HepG2 (cell line): Measurements from ENCODE around the gene POLR3K. TPM values are rescaled to one million over a fixed set of nuclear protein-coding genes. Genes with fewer than 3 reads are reported as not detected.

ENCODE experiments used
- BCL6 ChIP-seq: IDR thresholded peaks from 2 replicates; pipeline ENCODE4 v1.6.1; 2016; ENCODE audit warnings: missing genetic modification reagents, missing compliant biosample characterization
- CENPX ChIP-seq: sonication (generic); formaldehyde crosslinking; IDR thresholded peaks from 2 replicates; pipeline ENCODE4 v1.9.0; 2021; ENCODE audit warnings: mild to moderate bottlenecking, missing genetic modification reagents, moderate library complexity
- ERF ChIP-seq: IDR thresholded peaks from 2 replicates; pipeline ENCODE4 v1.6.1; 2018; ENCODE audit warnings: missing biosample characterization, missing genetic modification reagents
- GATAD2A ChIP-seq: IDR thresholded peaks from 2 replicates; pipeline ENCODE4 v1.6.1; 2016
- HNRNPLL ChIP-seq: fragments of 200-400 bp; formaldehyde crosslinking; IDR thresholded peaks from 2 replicates; pipeline ENCODE4 v1.6.1; 2017; ENCODE audit warnings: mild to moderate bottlenecking, low read depth, low read length; ENCODE audit not compliant: poor library complexity, severe bottlenecking
- KAT2B ChIP-seq: fragments of 150-350 bp; IDR thresholded peaks from 2 replicates; pipeline ENCODE4 v1.6.1; 2014; ENCODE audit warnings: low read depth, low read length, borderline replicate concordance
- KMT2B ChIP-seq: IDR thresholded peaks from 2 replicates; pipeline ENCODE4 v1.6.1; 2016; ENCODE audit warnings: missing genetic modification reagents, missing compliant biosample characterization
- MIER3 ChIP-seq: IDR thresholded peaks from 2 replicates; pipeline ENCODE4 v1.6.1; 2016; ENCODE audit warnings: missing compliant biosample characterization, borderline replicate concordance
- PRPF4 ChIP-seq: fragments of 200-400 bp; formaldehyde crosslinking; IDR thresholded peaks from 2 replicates; pipeline ENCODE4 v1.6.1; 2016; ENCODE audit warnings: low read length, low read depth; ENCODE audit not compliant: poor library complexity, severe bottlenecking
- RARA ChIP-seq: IDR thresholded peaks from 2 replicates; pipeline ENCODE4 v1.6.1; 2016; ENCODE audit warnings: missing genetic modification reagents, missing compliant biosample characterization
- REPIN1 ChIP-seq: sonication (generic); formaldehyde crosslinking; IDR thresholded peaks from 2 replicates; pipeline ENCODE4 v1.8.0; 2022; ENCODE audit warnings: missing genetic modification reagents, low read depth, mild to moderate bottlenecking, borderline replicate concordance
- SMC3 ChIP-seq: IDR thresholded peaks from 2 replicates; pipeline ENCODE4 v1.6.1; 2011; ENCODE audit warnings: low read length, improper control_type of control experiment
- SOX5 ChIP-seq: IDR thresholded peaks from 2 replicates; pipeline ENCODE4 v1.6.1; 2016; ENCODE audit warnings: borderline replicate concordance
- SPEN ChIP-seq: sonication (generic); formaldehyde crosslinking; IDR thresholded peaks from 2 replicates; pipeline ENCODE4 v1.5.1; 2020; ENCODE audit warnings: low read depth, mild to moderate bottlenecking, missing genetic modification reagents
- U2AF2 ChIP-seq: fragments of 200-400 bp; formaldehyde crosslinking; IDR thresholded peaks from 2 replicates; pipeline ENCODE4 v1.6.1; 2017; ENCODE audit warnings: low read depth, mild to moderate bottlenecking, low read length
- ZBTB1 ChIP-seq: sonication (generic); formaldehyde crosslinking; IDR thresholded peaks from 2 replicates; pipeline ENCODE4 v1.4.0; 2020; ENCODE audit warnings: missing genetic modification reagents, borderline replicate concordance
- ZFP41 ChIP-seq: sonication (generic); formaldehyde crosslinking; IDR thresholded peaks from 2 replicates; pipeline ENCODE4 v1.4.0; 2020; ENCODE audit warnings: mild to moderate bottlenecking, missing genetic modification reagents, borderline replicate concordance
- ZNF12 ChIP-seq: sonication (generic); formaldehyde crosslinking; IDR thresholded peaks from 2 replicates; pipeline ENCODE4 v1.5.0; 2020; ENCODE audit warnings: missing genetic modification reagents
- ZNF121 ChIP-seq: sonication (generic); formaldehyde crosslinking; IDR thresholded peaks from 2 replicates; pipeline ENCODE4 v1.5.0; 2020; ENCODE audit warnings: mild to moderate bottlenecking, missing genetic modification reagents
- ZNF138 ChIP-seq: sonication (generic); formaldehyde crosslinking; IDR thresholded peaks from 2 replicates; pipeline ENCODE4 v1.5.0; 2020; ENCODE audit warnings: mild to moderate bottlenecking, low read depth, missing genetic modification reagents
- ZNF253 ChIP-seq: sonication (generic); formaldehyde crosslinking; IDR thresholded peaks from 2 replicates; pipeline ENCODE4 v1.8.0; 2022; ENCODE audit warnings: mild to moderate bottlenecking, missing genetic modification reagents, borderline replicate concordance
- ZNF446 ChIP-seq: sonication (generic); formaldehyde crosslinking; IDR thresholded peaks from 2 replicates; pipeline ENCODE4 v1.5.0; 2020; ENCODE audit warnings: mild to moderate bottlenecking, missing genetic modification reagents
- ZNF501 ChIP-seq: sonication (generic); formaldehyde crosslinking; IDR thresholded peaks from 2 replicates; pipeline ENCODE4 v1.5.1; 2020; ENCODE audit warnings: mild to moderate bottlenecking, moderate library complexity, missing genetic modification reagents
- ZNF773 ChIP-seq: sonication (generic); formaldehyde crosslinking; IDR thresholded peaks from 2 replicates; pipeline ENCODE4 v1.4.0; 2020; ENCODE audit warnings: missing genetic modification reagents, borderline replicate concordance
- polyA plus RNA-seq, 8 experiments: library from polyadenylated mRNA; depleted of rRNA in 3 of 8; stranded (reverse) in 7 of 8; unstranded in 1 of 8; fragments of >200 nt; fragmentation: Illumina TruSeq in 4 of 8; extraction: Trizol in 4 of 8; gene quantifications; 2 replicates each; pipeline versions ENCODE4 v1.2.1 to v1.2.3, GENCODE V29; 2011 to 2016; ENCODE audit warnings: low read depth in 4 of 8, missing spikeins in 1 of 8, mixed read lengths in 1 of 8; ENCODE audit not compliant: insufficient read depth in 1 of 8
- total RNA-seq, 5 experiments: library from RNA; depleted of rRNA; stranded (reverse); fragments of >200 nt; fragmentation: Illumina TruSeq; extraction: Trizol; gene quantifications; 2 replicates each; pipeline ENCODE4 v1.2.3, GENCODE V29; 2016; ENCODE audit warnings: low read depth in 1 of 5
- TF ChIP-seq, protein P1 (sequence below): sonication (generic); formaldehyde crosslinking; IDR thresholded peaks from 2 replicates; pipeline ENCODE4 v1.4.0; 2020; ENCODE audit warnings: missing genetic modification reagents, low read depth, mild to moderate bottlenecking, borderline replicate concordance
- TF ChIP-seq, protein P2 (sequence below): sonication (generic); formaldehyde crosslinking; IDR thresholded peaks from 2 replicates; pipeline ENCODE4 v1.4.0; 2020; ENCODE audit warnings: mild to moderate bottlenecking, missing genetic modification reagents, borderline replicate concordance

Gene POLR3K
- total and polyA plus RNA-seq, 2 of the 13 experiments (the other 11 are each of a cell fraction or from before 2014, with no cell fraction given), result 14.8 to 18.8 TPM

GRCh38 chr16:65745-66144 lies 12.3 kb upstream of the POLR3K start (continued):
- no peak for TF ChIP-seq ZFP41 (CRISPR knock-in tag)
- TF ChIP-seq ZNF138 (CRISPR knock-in tag), result 0 out of 2 replicates have a peak, but pooled peaks have one; percentile 56
- TF ChIP-seq ZNF446 (CRISPR knock-in tag), result no peak
- TF ChIP-seq KAT2B, result no peak
- no peak for TF ChIP-seq ZBTB1 (CRISPR knock-in tag)
- TF ChIP-seq REPIN1 (CRISPR knock-in tag), result 0 out of 2 replicates have a peak, but pooled peaks have one; percentile 28
- TF ChIP-seq, protein P1, sequence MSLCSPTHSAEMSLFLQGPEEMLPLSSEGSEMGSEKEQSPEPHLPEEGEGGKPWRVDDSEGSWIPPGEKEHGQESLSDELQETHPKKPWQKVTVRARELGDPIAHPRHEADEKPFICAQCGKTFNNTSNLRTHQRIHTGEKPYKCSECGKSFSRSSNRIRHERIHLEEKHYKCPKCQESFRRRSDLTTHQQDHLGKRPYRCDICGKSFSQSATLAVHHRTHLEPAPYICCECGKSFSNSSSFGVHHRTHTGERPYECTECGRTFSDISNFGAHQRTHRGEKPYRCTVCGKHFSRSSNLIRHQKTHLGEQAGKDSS (CRISPR knock-in tag), result no peak
- TF ChIP-seq HNRNPLL, result peak; percentile 24
- TF ChIP-seq ZNF121 (CRISPR knock-in tag), result 0 out of 2 replicates have a peak, but pooled peaks have one; percentile 23
- TF ChIP-seq, protein P2, sequence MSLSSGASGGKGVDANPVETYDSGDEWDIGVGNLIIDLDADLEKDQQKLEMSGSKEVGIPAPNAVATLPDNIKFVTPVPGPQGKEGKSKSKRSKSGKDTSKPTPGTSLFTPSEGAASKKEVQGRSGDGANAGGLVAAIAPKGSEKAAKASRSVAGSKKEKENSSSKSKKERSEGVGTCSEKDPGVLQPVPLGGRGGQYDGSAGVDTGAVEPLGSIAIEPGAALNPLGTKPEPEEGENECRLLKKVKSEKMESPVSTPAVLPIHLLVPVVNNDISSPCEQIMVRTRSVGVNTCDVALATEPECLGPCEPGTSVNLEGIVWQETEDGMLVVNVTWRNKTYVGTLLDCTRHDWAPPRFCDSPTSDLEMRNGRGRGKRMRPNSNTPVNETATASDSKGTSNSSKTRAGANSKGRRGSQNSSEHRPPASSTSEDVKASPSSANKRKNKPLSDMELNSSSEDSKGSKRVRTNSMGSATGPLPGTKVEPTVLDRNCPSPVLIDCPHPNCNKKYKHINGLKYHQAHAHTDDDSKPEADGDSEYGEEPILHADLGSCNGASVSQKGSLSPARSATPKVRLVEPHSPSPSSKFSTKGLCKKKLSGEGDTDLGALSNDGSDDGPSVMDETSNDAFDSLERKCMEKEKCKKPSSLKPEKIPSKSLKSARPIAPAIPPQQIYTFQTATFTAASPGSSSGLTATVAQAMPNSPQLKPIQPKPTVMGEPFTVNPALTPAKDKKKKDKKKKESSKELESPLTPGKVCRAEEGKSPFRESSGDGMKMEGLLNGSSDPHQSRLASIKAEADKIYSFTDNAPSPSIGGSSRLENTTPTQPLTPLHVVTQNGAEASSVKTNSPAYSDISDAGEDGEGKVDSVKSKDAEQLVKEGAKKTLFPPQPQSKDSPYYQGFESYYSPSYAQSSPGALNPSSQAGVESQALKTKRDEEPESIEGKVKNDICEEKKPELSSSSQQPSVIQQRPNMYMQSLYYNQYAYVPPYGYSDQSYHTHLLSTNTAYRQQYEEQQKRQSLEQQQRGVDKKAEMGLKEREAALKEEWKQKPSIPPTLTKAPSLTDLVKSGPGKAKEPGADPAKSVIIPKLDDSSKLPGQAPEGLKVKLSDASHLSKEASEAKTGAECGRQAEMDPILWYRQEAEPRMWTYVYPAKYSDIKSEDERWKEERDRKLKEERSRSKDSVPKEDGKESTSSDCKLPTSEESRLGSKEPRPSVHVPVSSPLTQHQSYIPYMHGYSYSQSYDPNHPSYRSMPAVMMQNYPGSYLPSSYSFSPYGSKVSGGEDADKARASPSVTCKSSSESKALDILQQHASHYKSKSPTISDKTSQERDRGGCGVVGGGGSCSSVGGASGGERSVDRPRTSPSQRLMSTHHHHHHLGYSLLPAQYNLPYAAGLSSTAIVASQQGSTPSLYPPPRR (CRISPR knock-in tag), result no peak
- TF ChIP-seq ZNF12 (CRISPR knock-in tag), result no peak
- peak; percentile 37; the same call in 1 of the 2 replicates for TF ChIP-seq SPEN (CRISPR knock-in tag)
- TF ChIP-seq SOX5, result no peak
- no peak for TF ChIP-seq PRPF4
- TF ChIP-seq RARA (CRISPR knock-in tag), result no peak
- TF ChIP-seq GATAD2A, result peak; percentile 47; the same call in 1 of the 2 replicates
- no peak for TF ChIP-seq ZNF253 (CRISPR knock-in tag)
- TF ChIP-seq SMC3, result peak; percentile 75; the same call in 1 of the 2 replicates
- no peak for TF ChIP-seq KMT2B (CRISPR knock-in tag)
- TF ChIP-seq MIER3, result 0 out of 2 replicates have a peak, but pooled peaks have one; percentile 20
- peak; percentile 38; the same call in 1 of the 2 replicates for TF ChIP-seq ZNF501 (CRISPR knock-in tag)
- TF ChIP-seq CENPX (CRISPR knock-in tag), result no peak
- peak; percentile 52; the same call in 1 of the 2 replicates for TF ChIP-seq BCL6 (CRISPR knock-in tag)
- TF ChIP-seq U2AF2, result no peak
- peak; percentile 65; the same call in 1 of the 2 replicates for TF ChIP-seq ERF
- TF ChIP-seq ZNF773 (CRISPR knock-in tag), result no peak
